Astrocyte (in vitro differentiated cells and primary cell): ENCODE measurements around the gene PTPN20. TPM values are rescaled to one million over a fixed set of nuclear protein-coding genes. Genes with fewer than 3 reads are reported as not detected.

Experiments used
- DNase-seq: peaks from one replicate; pipeline ENCODE4 v3.0.0-alpha.2; 2010; ENCODE audit warnings: low read depth
- FAIRE-seq: peaks from 2 replicates; lab custom pipeline; 2011; peaks lifted over from hg19 to GRCh38; lab: Jason Lieb, UNC
- H2AFZ ChIP-seq: 2 replicates; pipeline ENCODE4 v1.6.0; 2012; ENCODE audit warnings: low read depth, low read length, inconsistent platforms
- H3K27ac ChIP-seq: 2 replicates; pipeline ENCODE4 v1.5.1; 2011; ENCODE audit warnings: low read depth, low read length, inconsistent platforms
- H3K27me3 ChIP-seq: 2 replicates; pipeline ENCODE4 v1.6.0; 2011; ENCODE audit warnings: low read length, inconsistent platforms; ENCODE audit not compliant: insufficient read depth
- H3K36me3 ChIP-seq: 2 replicates; pipeline ENCODE4 v1.5.1; 2011; ENCODE audit warnings: low read length, inconsistent platforms; ENCODE audit not compliant: insufficient read depth
- H3K4me1 ChIP-seq: 2 replicates; pipeline ENCODE4 v1.5.1; 2011; ENCODE audit warnings: low read length, inconsistent platforms; ENCODE audit not compliant: insufficient read depth
- H3K4me2 ChIP-seq: 2 replicates; pipeline ENCODE4 v1.6.0; 2012; ENCODE audit warnings: low read length, inconsistent platforms
- H3K4me3 ChIP-seq: 2 replicates; pipeline ENCODE4 v1.5.1; 2011; ENCODE audit warnings: low read depth, mild to moderate bottlenecking, low read length, inconsistent platforms; ENCODE audit not compliant: insufficient read depth
- H3K79me2 ChIP-seq: 2 replicates; pipeline ENCODE4 v1.6.0; 2012; ENCODE audit warnings: mild to moderate bottlenecking, low read length, inconsistent platforms; ENCODE audit not compliant: insufficient read depth
- H3K9ac ChIP-seq: 2 replicates; pipeline ENCODE4 v1.6.0; 2012; ENCODE audit warnings: mild to moderate bottlenecking, low read length, inconsistent platforms
- H3K9me3 ChIP-seq: 2 replicates; pipeline ENCODE4 v1.5.1; 2012; ENCODE audit warnings: low read depth, mild to moderate bottlenecking, low read length, inconsistent platforms; ENCODE audit not compliant: insufficient read depth
- H4K20me1 ChIP-seq: 2 replicates; pipeline ENCODE4 v1.6.0; 2012; ENCODE audit warnings: low read length, inconsistent platforms; ENCODE audit not compliant: insufficient read depth
- H3K27ac Mint-ChIP-seq: one replicate; pipeline ENCODE4 v1.8.0; 2021; ENCODE audit warnings: mild to moderate bottlenecking, mixed read lengths; ENCODE audit not compliant: unreplicated experiment
- H3K27me3 Mint-ChIP-seq: one replicate; pipeline ENCODE4 v1.8.0; 2021; ENCODE audit warnings: low read depth, mixed read lengths; ENCODE audit not compliant: unreplicated experiment
- H3K36me3 Mint-ChIP-seq: one replicate; pipeline ENCODE4 v1.8.0; 2021; ENCODE audit warnings: low read depth, mixed read lengths; ENCODE audit not compliant: unreplicated experiment
- H3K4me1 Mint-ChIP-seq: one replicate; pipeline ENCODE4 v1.8.0; 2021; ENCODE audit warnings: low read depth, mixed read lengths; ENCODE audit not compliant: unreplicated experiment
- H3K4me3 Mint-ChIP-seq: one replicate; pipeline ENCODE4 v1.8.0; 2021; ENCODE audit warnings: mild to moderate bottlenecking, moderate library complexity, mixed read lengths; ENCODE audit not compliant: unreplicated experiment
- H3K9me3 Mint-ChIP-seq: one replicate; pipeline ENCODE4 v1.8.0; 2021; ENCODE audit warnings: mild to moderate bottlenecking, mixed read lengths; ENCODE audit not compliant: unreplicated experiment
- EZH2 ChIP-seq: IDR thresholded peaks from 2 replicates; pipeline ENCODE4 v1.6.1; 2012; ENCODE audit warnings: mild to moderate bottlenecking, low read length, inconsistent platforms; ENCODE audit not compliant: insufficient read depth
- total RNA-seq: library from RNA; stranded (reverse); gene quantifications from 2 replicates; pipeline ENCODE4 v1.2.1, GENCODE V29; 2021
- TF ChIP-seq, protein P1 (sequence below): IDR thresholded peaks from 2 replicates; pipeline ENCODE4 v1.5.1; 2011; ENCODE audit warnings: low read depth, mild to moderate bottlenecking, inconsistent platforms, low read length, moderate library complexity; ENCODE audit not compliant: insufficient read depth

PTPN20 gene
- total RNA-seq, 1 donor from 2014 or later = not detected

- no peak overlapping the region for H3K4me3 Mint-ChIP-seq
- H2AFZ ChIP-seq = no peak overlapping the region
- H4K20me1 ChIP-seq = no peaks in the 10 kb centered on the region
- H3K9me3 Mint-ChIP-seq = no peaks in the 10 kb centered on the region
- no peak overlapping the region for H3K9ac ChIP-seq
- no peaks in the 10 kb centered on the region for H3K36me3 ChIP-seq
- DNase-seq (no peak), FAIRE-seq (no peak)
- H3K27ac ChIP-seq = no peak overlapping the region
- no peak for TF ChIP-seq EZH2
- TF ChIP-seq, protein P1, sequence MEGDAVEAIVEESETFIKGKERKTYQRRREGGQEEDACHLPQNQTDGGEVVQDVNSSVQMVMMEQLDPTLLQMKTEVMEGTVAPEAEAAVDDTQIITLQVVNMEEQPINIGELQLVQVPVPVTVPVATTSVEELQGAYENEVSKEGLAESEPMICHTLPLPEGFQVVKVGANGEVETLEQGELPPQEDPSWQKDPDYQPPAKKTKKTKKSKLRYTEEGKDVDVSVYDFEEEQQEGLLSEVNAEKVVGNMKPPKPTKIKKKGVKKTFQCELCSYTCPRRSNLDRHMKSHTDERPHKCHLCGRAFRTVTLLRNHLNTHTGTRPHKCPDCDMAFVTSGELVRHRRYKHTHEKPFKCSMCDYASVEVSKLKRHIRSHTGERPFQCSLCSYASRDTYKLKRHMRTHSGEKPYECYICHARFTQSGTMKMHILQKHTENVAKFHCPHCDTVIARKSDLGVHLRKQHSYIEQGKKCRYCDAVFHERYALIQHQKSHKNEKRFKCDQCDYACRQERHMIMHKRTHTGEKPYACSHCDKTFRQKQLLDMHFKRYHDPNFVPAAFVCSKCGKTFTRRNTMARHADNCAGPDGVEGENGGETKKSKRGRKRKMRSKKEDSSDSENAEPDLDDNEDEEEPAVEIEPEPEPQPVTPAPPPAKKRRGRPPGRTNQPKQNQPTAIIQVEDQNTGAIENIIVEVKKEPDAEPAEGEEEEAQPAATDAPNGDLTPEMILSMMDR = no peak
- peaks cover 2% of the 10 kb centered on the region for H3K27me3 ChIP-seq
- H3K4me1 ChIP-seq = no peaks in the 10 kb centered on the region
- H3K9me3 ChIP-seq = no peaks in the 10 kb centered on the region
- H3K4me3 ChIP-seq = no peak overlapping the region
- H3K79me2 ChIP-seq = no peaks in the 10 kb centered on the region
- no peak overlapping the region for H3K4me2 ChIP-seq
- H3K36me3 Mint-ChIP-seq = no peaks in the 10 kb centered on the region
- peaks cover 47% of the 10 kb centered on the region for H3K27me3 Mint-ChIP-seq
- H3K4me1 Mint-ChIP-seq = peaks cover 1% of the 10 kb centered on the region
- no peak overlapping the region for H3K27ac Mint-ChIP-seq
These were observed 135.3 kb downstream of the PTPN20 start for GRCh38 chr10:47046321-47047126.

GRCh38 chr10:47047127-47047504, 135.9 kb downstream of the PTPN20 start:
- DNase-seq = no peak
- peak overlapping the region; percentile 35 for H3K27ac Mint-ChIP-seq
- Histone ChIP-seq H3K4me1 (no peaks in the 10 kb centered on the region), H3K27me3 (peaks cover 2% of the 10 kb centered on the region), H3K79me2 (no peaks in the 10 kb centered on the region), H3K9me3 (no peaks in the 10 kb centered on the region), H3K27ac (no peak overlapping the region), H4K20me1 (no peaks in the 10 kb centered on the region), H2AFZ (no peak overlapping the region), H3K4me2 (no peak overlapping the region), H3K36me3 (no peaks in the 10 kb centered on the region), H3K4me3 (no peak overlapping the region), H3K9ac (no peak overlapping the region)
- peaks cover 1% of the 10 kb centered on the region for H3K4me1 Mint-ChIP-seq
- no peak for TF ChIP-seq EZH2
- TF ChIP-seq, protein P1 = no peak
- no peak overlapping the region for H3K4me3 Mint-ChIP-seq
- no peak for FAIRE-seq
- H3K27me3 Mint-ChIP-seq = peaks cover 45% of the 10 kb centered on the region
- no peaks in the 10 kb centered on the region for H3K9me3 Mint-ChIP-seq
- H3K36me3 Mint-ChIP-seq = no peaks in the 10 kb centered on the region
